Mesenchymal stem cell (in vitro differentiated cells and primary cell): ENCODE measurements around the gene ATP6V1F.

Experiments used
- DNase-seq: peaks from one replicate; pipeline ENCODE4 v3.0.0-alpha.2; 2013
- H2AFZ ChIP-seq: one replicate; pipeline ENCODE4 v1.6.1; 2013; ENCODE audit warnings: low read depth, mild to moderate bottlenecking, control low read depth, inconsistent platforms, low read length, moderate library complexity
- H2AK5ac ChIP-seq: 2 replicates; pipeline ENCODE4 v1.6.1; 2013; ENCODE audit warnings: low read length, moderate library complexity, mild to moderate bottlenecking, inconsistent platforms; ENCODE audit not compliant: severe bottlenecking
- H2BK120ac ChIP-seq: one replicate; pipeline ENCODE4 v1.6.1; 2013; ENCODE audit warnings: low read depth, mild to moderate bottlenecking, inconsistent platforms, low read length, moderate library complexity
- H2BK12ac ChIP-seq, 2 experiments: one replicate each; pipeline ENCODE4 v1.6.1; 2013; ENCODE audit warnings: inconsistent platforms in 2 of 2, low read length in 2 of 2, mild to moderate bottlenecking in 2 of 2, moderate library complexity in 2 of 2, control low read depth in 1 of 2
- H2BK15ac ChIP-seq: one replicate; pipeline ENCODE4 v1.6.1; 2013; ENCODE audit warnings: mild to moderate bottlenecking, low read depth, inconsistent platforms; ENCODE audit not compliant: poor library complexity, severe bottlenecking
- H2BK5ac ChIP-seq: 2 replicates; pipeline ENCODE4 v1.6.1; 2013; ENCODE audit warnings: low read depth, mild to moderate bottlenecking, low read length, control low read depth, inconsistent platforms; ENCODE audit not compliant: poor library complexity, severe bottlenecking
- H3K14ac ChIP-seq, 2 experiments: one replicate each; pipeline ENCODE4 v1.6.1; 2013; ENCODE audit warnings: inconsistent platforms in 2 of 2, low read length in 2 of 2, control low read depth in 1 of 2, mild to moderate bottlenecking in 1 of 2, moderate library complexity in 1 of 2
- H3K18ac ChIP-seq, 2 experiments: one replicate each; pipeline ENCODE4 v1.6.1; 2013; ENCODE audit warnings: inconsistent platforms in 2 of 2, low read length in 2 of 2, control low read depth in 1 of 2, low read depth in 1 of 2, mild to moderate bottlenecking in 1 of 2
- H3K23ac ChIP-seq, 2 experiments: one replicate each; pipeline ENCODE4 v1.6.1; 2013; ENCODE audit warnings: inconsistent platforms in 2 of 2, low read length in 2 of 2, mild to moderate bottlenecking in 2 of 2, moderate library complexity in 2 of 2, control low read depth in 1 of 2
- H3K27ac ChIP-seq: 2 replicates; pipeline ENCODE4 v1.5.1; 2013; ENCODE audit warnings: mild to moderate bottlenecking, moderate library complexity, low read length, control low read depth, inconsistent platforms; ENCODE audit not compliant: poor library complexity, severe bottlenecking
- H3K27me3 ChIP-seq, 2 experiments: 2 replicates each; pipeline versions ENCODE4 v1.6.1 to v1.7.0; 2013; ENCODE audit warnings: low read length in 2 of 2, mild to moderate bottlenecking in 2 of 2, moderate library complexity in 2 of 2, control low read depth in 1 of 2, inconsistent platforms in 1 of 2; ENCODE audit not compliant: control insufficient read depth in 1 of 2, insufficient read depth in 1 of 2
- H3K36me3 ChIP-seq, 2 experiments: 2 replicates each; pipeline versions ENCODE4 v1.6.1 to v1.7.0; 2013; ENCODE audit warnings: low read length in 2 of 2, control low read depth in 1 of 2, inconsistent platforms in 1 of 2, low read depth in 1 of 2, mild to moderate bottlenecking in 1 of 2; ENCODE audit not compliant: insufficient read depth in 2 of 2, control insufficient read depth in 1 of 2
- H3K4ac ChIP-seq, 2 experiments: one replicate each; pipeline ENCODE4 v1.6.1; 2013; ENCODE audit warnings: inconsistent platforms in 2 of 2, low read length in 2 of 2, mild to moderate bottlenecking in 2 of 2, moderate library complexity in 2 of 2, control low read depth in 1 of 2, low read depth in 1 of 2
- H3K4me1 ChIP-seq: 2 replicates; pipeline ENCODE4 v1.6.1; 2013; ENCODE audit warnings: low read depth, low read length, control low read depth; ENCODE audit not compliant: control insufficient read depth, insufficient read depth
- H3K4me2 ChIP-seq: 2 replicates; pipeline ENCODE4 v1.6.1; 2013; ENCODE audit warnings: low read length, mild to moderate bottlenecking, inconsistent platforms; ENCODE audit not compliant: poor library complexity, severe bottlenecking
- H3K4me3 ChIP-seq, 2 experiments: 2 replicates each; pipeline versions ENCODE4 v1.5.1 to v1.7.0; 2013; ENCODE audit warnings: low read length in 2 of 2, mild to moderate bottlenecking in 2 of 2, control low read depth in 1 of 2, low read depth in 1 of 2; ENCODE audit not compliant: insufficient read depth in 1 of 2
- H3K79me1 ChIP-seq: replicated peaks from 2 replicates; pipeline ENCODE4 v1.6.1; 2013; ENCODE audit warnings: mild to moderate bottlenecking, control low read depth, low read length, inconsistent platforms; ENCODE audit not compliant: poor library complexity, severe bottlenecking
- H3K9ac ChIP-seq: 2 replicates; pipeline ENCODE4 v1.7.0; 2013; ENCODE audit warnings: mild to moderate bottlenecking, low read length, moderate library complexity
- H3K9me3 ChIP-seq: 2 replicates; pipeline ENCODE4 v1.7.0; 2013; ENCODE audit warnings: mild to moderate bottlenecking, low read length; ENCODE audit not compliant: control insufficient read depth
- H4K8ac ChIP-seq: one replicate; pipeline ENCODE4 v1.6.1; 2013; ENCODE audit warnings: inconsistent platforms, mild to moderate bottlenecking, low read length, moderate library complexity
- H4K91ac ChIP-seq: one replicate; pipeline ENCODE4 v1.6.1; 2013; ENCODE audit warnings: mild to moderate bottlenecking, low read length, inconsistent platforms
- WGBS: methylation state at CpG from one replicate; pipeline ENCODE4 v1.1.7; 2013; ENCODE audit warnings: mixed read lengths; 5-methylcytosine and 5-hydroxymethylcytosine counted together

Gene ATP6V1F

GRCh38 chr7:128827971-128828711, 34.5 kb upstream of the ATP6V1F start:
- Histone ChIP-seq H4K8ac (peak overlapping the region; percentile 15), H2BK120ac (no peak overlapping the region), H3K9me3 (no peaks in the 10 kb centered on the region), H3K36me3 (no peaks in the 10 kb centered on the region), H3K4me1 (peaks cover 45% of the 10 kb centered on the region), H2AFZ (no peak overlapping the region), H4K91ac (no peak overlapping the region), H3K18ac (peak overlapping the region; percentile 23 to 44), H2AK5ac (peak overlapping the region; percentile 20), H3K79me1 (no peaks in the 10 kb centered on the region), H3K27ac (peak overlapping the region; percentile 39), H2BK12ac (peak overlapping the region in 1 of 2 experiments; percentile 46), H3K4me3 (peak overlapping the region in 1 of 2 experiments; percentile 17), H3K9ac (peak overlapping the region; percentile 67), H3K14ac (no peak overlapping the region), H3K4ac (peak overlapping the region in 1 of 2 experiments; percentile 42), H2BK15ac (no peak overlapping the region), H2BK5ac (no peak overlapping the region), H3K27me3 (no peaks in the 10 kb centered on the region), H3K4me2 (no peak overlapping the region), H3K23ac (no peak overlapping the region)
- DNase-seq = peak; percentile 90
- 4% methylated on average over 9 of the region's 10 CpGs for WGBS

GRCh38 chr7:128829391-128830166, 33.1 kb upstream of the ATP6V1F start:
- Histone ChIP-seq H3K9ac (peak overlapping the region; percentile 76), H2AFZ (no peak overlapping the region), H4K8ac (peak overlapping the region; percentile 83), H3K79me1 (no peaks in the 10 kb centered on the region), H3K4ac (peak overlapping the region in 1 of 2 experiments; percentile 44), H3K14ac (peak overlapping the region in 1 of 2 experiments; percentile 68), H3K4me3 (peak overlapping the region; percentile 61 to 73), H3K27ac (peak overlapping the region; percentile 66), H3K9me3 (no peaks in the 10 kb centered on the region), H2BK5ac (no peak overlapping the region), H2BK120ac (no peak overlapping the region), H3K36me3 (no peaks in the 10 kb centered on the region), H2AK5ac (peak overlapping the region; percentile 89), H3K4me2 (peak overlapping the region; percentile 46), H3K4me1 (peaks cover 54% of the 10 kb centered on the region), H2BK15ac (peak overlapping the region; percentile 89), H3K18ac (peak overlapping the region; percentile 68 to 82), H3K23ac (no peak overlapping the region), H3K27me3 (no peaks in the 10 kb centered on the region), H2BK12ac (peak overlapping the region; percentile 34 to 82), H4K91ac (peak overlapping the region; percentile 85)
- DNase-seq = peak; percentile 80
- 3% methylated on average over 11 of the region's 13 CpGs for WGBS

- peak within 1 kb of the TSS; percentile 83 for H4K8ac ChIP-seq
- no peak within 1 kb of the TSS for H2BK5ac ChIP-seq
- H3K4me1 ChIP-seq = peaks cover 54% of the 10 kb centered on the region
Observed at GRCh38 chr7:128830231-128831177, 32.2 kb upstream of the ATP6V1F start, which contains the start of gene FLNC. TSS of gene FLNC (plus strand) at chr7:128830406. CDS start at chr7:128830638, 232 bp downstream.

More at GRCh38 chr7:128830231-128831177, 32.2 kb upstream of the ATP6V1F start, which contains the start of gene FLNC:
- peak; percentile 77 for DNase-seq
- peak within 1 kb of the TSS; percentile 66 for H3K27ac ChIP-seq
- H3K23ac ChIP-seq = peak within 1 kb of the TSS; percentile 30 to 75
- H4K91ac ChIP-seq = peak within 1 kb of the TSS; percentile 85
- peak within 1 kb of the TSS; percentile 93 for H3K9ac ChIP-seq
- H2AK5ac ChIP-seq = peak within 1 kb of the TSS; percentile 89
- peak within 1 kb of the TSS; percentile 29 for H2AFZ ChIP-seq
- H3K14ac ChIP-seq = peak within 1 kb of the TSS in 1 of 2 experiments; percentile 93
- H3K36me3 ChIP-seq = peaks cover 6 to 7% of the 10 kb centered on the region in 2 experiments
- under 1% methylated on average over 80 of the region's 109 CpGs for WGBS
- H3K27me3 ChIP-seq = no peaks in the 10 kb centered on the region
- H3K9me3 ChIP-seq = no peaks in the 10 kb centered on the region
- peak within 1 kb of the TSS; percentile 96 for H3K18ac ChIP-seq
- peak within 1 kb of the TSS; percentile 61 to 95 for H3K4me3 ChIP-seq
- H2BK15ac ChIP-seq = peak within 1 kb of the TSS; percentile 89
- H2BK12ac ChIP-seq = peak within 1 kb of the TSS; percentile 67 to 82
- H3K79me1 ChIP-seq = peaks cover 2% of the 10 kb centered on the region
- H3K4me2 ChIP-seq = peak within 1 kb of the TSS; percentile 83
- H3K4ac ChIP-seq = peak within 1 kb of the TSS; percentile 76 to 85
- peak within 1 kb of the TSS; percentile 36 for H2BK120ac ChIP-seq
